Measurements from ENCODE around the gene HDX.

- TF ChIP-seq TOX (CRISPR knock-in tag; IDR thresholded peaks at IDR 0.05; ENCODE audit: borderline replicate concordance), result no peak
- no peak for TF ChIP-seq RARB (CRISPR knock-in tag; IDR thresholded peaks at IDR 0.05)
- TF ChIP-seq ZFP30 (CRISPR knock-in tag; IDR thresholded peaks at IDR 0.05), result no peak
These were observed 183.6 kb downstream of the HDX start for GRCh38 chrX:84318661-84319060.
